OCI-LY7 (cell line): ENCODE measurements around the gene THSD8.
"Not testable (repeated sequence)": the region's sequence is repeated elsewhere in the genome, so short reads cannot be mapped to it uniquely, and the experiment has no call there.

Experiments
- CTCF ChIP-seq: fragments of 200-600 bp; sonication (generic); conservative IDR thresholded peaks from 2 replicates; pipeline ENCODE4 v1.5.1; 2014; ENCODE audit warnings: mild to moderate bottlenecking, antibody characterized with exemption, low read length, moderate library complexity, mixed read lengths
- EZH2phosphoT487 ChIP-seq: fragments of 200-600 bp; sonication (generic); IDR thresholded peaks from 2 replicates; pipeline ENCODE4 v1.6.1; 2018; ENCODE audit warnings: low read depth, borderline replicate concordance, mild to moderate bottlenecking, mixed run types, antibody characterized with exemption, low read length, moderate library complexity, mixed read lengths

DNA sequence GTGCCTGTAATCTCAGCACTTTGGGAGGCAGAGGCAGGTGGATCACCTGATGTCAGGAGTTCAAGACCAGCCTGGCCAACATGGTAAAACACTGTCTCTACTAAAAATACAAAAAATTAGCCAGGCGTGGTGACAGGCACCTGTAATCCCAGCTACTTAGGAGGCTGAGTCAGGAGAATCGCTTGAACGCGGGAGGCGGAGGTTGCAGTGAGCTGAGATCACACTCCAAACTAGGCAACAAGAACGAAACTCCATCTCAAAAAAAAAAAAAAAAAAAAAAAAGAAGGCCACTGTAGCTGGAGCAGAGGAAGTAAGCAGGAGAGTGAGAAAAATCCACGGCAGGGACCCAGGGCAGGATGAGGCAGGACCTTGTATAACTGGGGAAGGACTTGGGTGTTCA, 44.7 kb downstream of the THSD8 start:
- TF ChIP-seq CTCF, EZH2phosphoT487: not testable (repeated sequence)
